GM12878 (cell line): Measurements from ENCODE around the gene TNFRSF8. TPM values are rescaled to one million over a fixed set of nuclear protein-coding genes. Genes with fewer than 3 reads are reported as not detected.

Experiments
- ATAC-seq: fragments of 200-7000 bp; cut with Tn5 transposase; 3 replicates; pipeline ENCODE4 v1.9.1; 2020; ENCODE audit warnings: mild to moderate bottlenecking, moderate library complexity
- BruUV-seq: library from RNA; stranded (reverse); fragments of 400-500 nt; replicated peaks from 2 replicates; lab custom pipeline; 2021; lab: Mats Ljungman, UMichigan
- CTCF ChIA-PET: fragments of 300-600 bp; sonication (Branson Sonifier 250); formaldehyde crosslinking; extraction: SDS; loops from one replicate; lab custom pipeline; 2021; ENCODE audit warnings: inconsistent platforms; lab: Yijun Ruan, JAX
- POLR2A ChIA-PET: fragments of 350-600 bp; formaldehyde crosslinking; extraction: SDS; loops from one replicate; lab custom pipeline; 2021; ENCODE audit warnings: inconsistent platforms; lab: Charles Lee
- RAD21 ChIA-PET: fragments of 300-600 bp; sonication (Branson Sonifier 250); formaldehyde crosslinking; loops from one replicate; lab custom pipeline; 2023; ENCODE audit warnings: antibody characterized with exemption; ENCODE audit not compliant: unreplicated experiment; lab: Charles Lee
- SMC1A ChIA-PET: fragments of 300-600 bp; sonication (Branson Sonifier 250); formaldehyde crosslinking; loops from one replicate; lab custom pipeline; 2023; ENCODE audit not compliant: unreplicated experiment, uncharacterized antibody; lab: Charles Lee
- DNase-seq: peaks from one replicate; pipeline ENCODE4 v3.0.0-alpha.2; 2011; ENCODE audit warnings: low read depth, low spot score
- FAIRE-seq: peaks from 3 replicates; lab custom pipeline; 2011; peaks lifted over from hg19 to GRCh38; lab: Jason Lieb, UNC
- H2AFZ ChIP-seq: 2 replicates; pipeline ENCODE4 v1.6.0; 2011; ENCODE audit warnings: low read depth, low read length, control low read depth; ENCODE audit not compliant: control insufficient read depth
- H3K27ac ChIP-seq: 2 replicates; pipeline ENCODE4 v1.5.1; 2011; ENCODE audit warnings: control low read depth; ENCODE audit not compliant: control insufficient read depth, insufficient read depth
- H3K27me3 ChIP-seq, 2 experiments: replicated peaks in 1 of 2; 2 replicates each; pipeline versions ENCODE4 v1.6.0 to v1.6.1; 2011; ENCODE audit warnings: low read length in 1 of 2; ENCODE audit not compliant: control insufficient read depth in 2 of 2, insufficient read depth in 2 of 2
- H3K36me3 ChIP-seq, 2 experiments: 2 replicates each; pipeline ENCODE4 v1.5.1; 2011; ENCODE audit warnings: low read length in 1 of 2; ENCODE audit not compliant: control insufficient read depth in 2 of 2, insufficient read depth in 2 of 2
- H3K4me1 ChIP-seq: 2 replicates; pipeline ENCODE4 v1.6.1; 2011; ENCODE audit warnings: mild to moderate bottlenecking, low read length, moderate library complexity, mixed read lengths; ENCODE audit not compliant: control insufficient read depth, insufficient read depth
- H3K4me2 ChIP-seq: 2 replicates; pipeline ENCODE4 v1.6.0; 2011; ENCODE audit warnings: control low read depth; ENCODE audit not compliant: control insufficient read depth, insufficient read depth
- H3K4me3 ChIP-seq: fragments of 200-600 bp; sonication (generic); 2 replicates; pipeline ENCODE4 v1.5.1; 2016
- H3K79me2 ChIP-seq: 2 replicates; pipeline ENCODE4 v1.6.0; 2011; ENCODE audit warnings: low read length; ENCODE audit not compliant: control insufficient read depth, insufficient read depth
- H3K9ac ChIP-seq: 2 replicates; pipeline ENCODE4 v1.8.0; 2011; ENCODE audit warnings: low read length, control low read depth, mixed read lengths; ENCODE audit not compliant: control insufficient read depth, insufficient read depth
- H3K9me3 ChIP-seq: replicated peaks from 3 replicates; pipeline ENCODE4 v1.5.1; 2011; ENCODE audit warnings: mild to moderate bottlenecking, low read length; ENCODE audit not compliant: control insufficient read depth, insufficient read depth
- H4K20me1 ChIP-seq: 2 replicates; pipeline ENCODE4 v1.6.0; 2011; ENCODE audit not compliant: control insufficient read depth, insufficient read depth
- ASH2L ChIP-seq: fragments of 300-600, 200-600 bp; sonication (generic); IDR thresholded peaks from 2 replicates; pipeline ENCODE4 v1.6.1; 2017; ENCODE audit warnings: low read depth, mild to moderate bottlenecking, borderline replicate concordance
- ATF7 ChIP-seq: fragments of 450-650 bp; IDR thresholded peaks from 2 replicates; pipeline ENCODE4 v1.6.1; 2016; ENCODE audit warnings: low read depth, mild to moderate bottlenecking
- BCL3 ChIP-seq: IDR thresholded peaks from 2 replicates; pipeline ENCODE4 v1.6.1; 2011; ENCODE audit warnings: borderline replicate concordance, low read depth, mild to moderate bottlenecking, moderate library complexity, low read length; ENCODE audit not compliant: insufficient read depth, poor library complexity, severe bottlenecking
- BMI1 ChIP-seq: fragments of 450-650 bp; IDR thresholded peaks from 2 replicates; pipeline ENCODE4 v1.6.1; 2016; ENCODE audit warnings: mild to moderate bottlenecking, moderate library complexity, borderline replicate concordance
- CEBPB ChIP-seq, 2 experiments: fragments of 150-350 bp in 1 of 2; IDR thresholded peaks; 2 replicates each; pipeline ENCODE4 v1.6.1; 2012 to 2014; ENCODE audit warnings: low read depth in 2 of 2, low read length in 2 of 2, borderline replicate concordance in 1 of 2, inconsistent platforms in 1 of 2
- CHD1 ChIP-seq: IDR thresholded peaks from 2 replicates; pipeline ENCODE4 v1.6.1; 2012; ENCODE audit warnings: low read depth, low read length, improper control_type of control experiment
- CHD2 ChIP-seq: IDR thresholded peaks from 2 replicates; pipeline ENCODE4 v1.6.1; 2011; ENCODE audit warnings: low read depth, low read length, improper control_type of control experiment, borderline replicate concordance
- EGR1 ChIP-seq, 2 experiments: IDR thresholded peaks; 1 replicate in 1 of 2; 2 replicates in 1 of 2; pipeline ENCODE4 v1.6.1; 2011 to 2012; ENCODE audit warnings: low read depth in 2 of 2, low read length in 2 of 2, borderline replicate concordance in 1 of 2, mild to moderate bottlenecking in 1 of 2, moderate library complexity in 1 of 2
- IKZF1 ChIP-seq: fragments of 450-650 bp; conservative IDR thresholded peaks from 2 replicates; pipeline ENCODE4 v1.6.1; 2017; ENCODE audit warnings: antibody characterized with exemption, mild to moderate bottlenecking
- JUNB ChIP-seq: IDR thresholded peaks from 2 replicates; pipeline ENCODE4 v1.6.1; 2016; ENCODE audit warnings: antibody characterized with exemption, mild to moderate bottlenecking
- MEF2A ChIP-seq: IDR thresholded peaks from 2 replicates; pipeline ENCODE4 v1.6.1; 2011; ENCODE audit warnings: low read depth, mild to moderate bottlenecking, low read length, moderate library complexity; ENCODE audit not compliant: insufficient read depth
- MTA3 ChIP-seq: IDR thresholded peaks from 2 replicates; pipeline ENCODE4 v1.6.1; 2012; ENCODE audit warnings: low read length, inconsistent platforms, borderline replicate concordance
- NBN ChIP-seq: fragments of 450-650 bp; IDR thresholded peaks from 2 replicates; pipeline ENCODE4 v1.6.1; 2016
- NFIC ChIP-seq: IDR thresholded peaks from 2 replicates; pipeline ENCODE4 v1.6.1; 2012; ENCODE audit warnings: low read depth, mild to moderate bottlenecking, inconsistent platforms, low read length, moderate library complexity
- PAX8 ChIP-seq: fragments of 450-650 bp; IDR thresholded peaks from 2 replicates; pipeline ENCODE4 v1.6.1; 2017; ENCODE audit warnings: mild to moderate bottlenecking, moderate library complexity
- PML ChIP-seq: IDR thresholded peaks from 2 replicates; pipeline ENCODE4 v1.6.1; 2012; ENCODE audit warnings: low read length, inconsistent platforms
- RAD51 ChIP-seq: fragments of 450-650 bp; IDR thresholded peaks from 2 replicates; pipeline ENCODE4 v1.6.1; 2016; ENCODE audit warnings: moderate library complexity, mild to moderate bottlenecking, inconsistent platforms
- SRF ChIP-seq, 2 experiments: IDR thresholded peaks; 2 replicates each; pipeline ENCODE4 v1.6.1; 2011; ENCODE audit warnings: low read depth in 2 of 2, low read length in 2 of 2, mild to moderate bottlenecking in 1 of 2, moderate library complexity in 1 of 2
- ZNF274 ChIP-seq: IDR thresholded peaks from one replicate; pipeline ENCODE4 v1.8.0; 2011; ENCODE audit not compliant: insufficient read length, insufficient read depth
- WGBS: methylation state at CpG from one replicate; pipeline ENCODE4 v1.1.6; 2016; ENCODE audit warnings: low lambda C conversion rate; ENCODE audit not compliant: insufficient replicate concordance, insufficient coverage; ENCODE audit errors: missing lambda C conversion rate; 5-methylcytosine and 5-hydroxymethylcytosine counted together
- in situ Hi-C: fragments of 300-500 bp; cut with MboI; formaldehyde crosslinking; loops from 9 replicates; pipeline ENCODE4 v1.14.3; 2018; ENCODE audit warnings: mixed read lengths
- intact Hi-C: fragments of 100-400 bp; cut with micrococcal nuclease; formaldehyde crosslinking; loops from one replicate; pipeline ENCODE4 v1.14.2; 2022; ENCODE audit not compliant: unreplicated experiment
- polyA plus RNA-seq, 11 experiments: library from polyadenylated mRNA; depleted of rRNA in 4 of 11; unstranded in 6 of 11; stranded (reverse) in 5 of 11; fragments of >200 nt; fragmentation: Nextera tagmentation in 4 of 11; fragmentation: Illumina TruSeq in 1 of 11; extraction: Ambion mirVana in 4 of 11; extraction: Trizol in 1 of 11; gene quantifications; 1 replicate in 1 of 11; 2 replicates in 10 of 11; pipeline versions ENCODE4 v1.2.1 to v1.2.3, GENCODE V29; 2011 to 2016; ENCODE audit warnings: inconsistent platforms in 2 of 11, missing spikeins in 2 of 11, low read depth in 1 of 11
- total RNA-seq, 4 experiments: library from RNA; depleted of rRNA in 3 of 4; stranded (reverse); fragments of >200 nt in 3 of 4; fragmentation: Illumina TruSeq in 1 of 4; extraction: Trizol in 1 of 4; gene quantifications; 2 replicates each; pipeline versions ENCODE4 v1.2.1 to v1.2.3, GENCODE V29; 2013 to 2021
- TF ChIP-seq, protein P1 (sequence below): fragments of 150-350 bp; IDR thresholded peaks from 2 replicates; pipeline ENCODE4 v1.6.1; 2016; ENCODE audit warnings: low read depth, low read length

Gene TNFRSF8
- total and polyA plus RNA-seq, 10 of the 15 experiments (the other 5 are each of a cell fraction or from before 2014, with no cell fraction given) = 9.8 to 114 (median 58.8) TPM

- Histone ChIP-seq H3K79me2 (peaks cover 49% of the 10 kb centered on the region), H3K27ac (peak within 1 kb of the TSS; percentile 82), H3K4me2 (peak within 1 kb of the TSS; percentile 89), H3K4me3 (peak within 1 kb of the TSS; percentile 91), H3K9me3 (no peaks in the 10 kb centered on the region), H4K20me1 (no peaks in the 10 kb centered on the region; the same call in 1 of the 2 replicates), H3K27me3 (no peaks in the 10 kb centered on the region), H2AFZ (peak within 1 kb of the TSS; percentile 55), H3K9ac (peak within 1 kb of the TSS; percentile 88), H3K36me3 (peaks cover 2 to 3% of the 10 kb centered on the region in 2 experiments; a peak in 1 of 4 replicates), H3K4me1 (peaks cover 47% of the 10 kb centered on the region)
- 2% methylated on average over 59 of the region's 79 CpGs for WGBS
- CTCF ChIA-PET = interaction anchor here (1.1 to 3.4 kb wide), 3 partner anchors 9 to 96 kb away, joined by 3 to 19 read pairs (median 3); no protein-coding TSS in a partner anchor
- intact Hi-C loops = no loop called here
- RAD21 ChIA-PET = interaction anchor here (1.3 to 8.2 kb wide), 3 partner anchors 19 to 45 kb away, joined by 5 to 119 read pairs (median 25); no protein-coding TSS in a partner anchor
- BruUV-seq = no TSS peak
- in situ Hi-C loops = loop anchor here (25.0 kb wide), 1 partner anchor 1570 kb away; no protein-coding TSS in a partner anchor
- no peak for FAIRE-seq
- peak; percentile 72 for ATAC-seq
- POLR2A ChIA-PET = interaction anchor here (0.9 to 2.7 kb wide), 6 partner anchors 11 to 35 kb away, joined by 3 to 11 read pairs (median 4); no protein-coding TSS in a partner anchor
- no peak for DNase-seq
- SMC1A ChIA-PET = interaction anchor here (0.9 to 20.8 kb wide), 4 partner anchors 19 to 42 kb away, joined by 3 to 347 read pairs (median 7); no protein-coding TSS in a partner anchor
- TF ChIP-seq BMI1 = no peak
- no peak for TF ChIP-seq PAX8
- TF ChIP-seq RAD51 = no peak
- no peak for TF ChIP-seq ASH2L
- no peak for TF ChIP-seq PML
- no peak for TF ChIP-seq ATF7
- no peak for TF ChIP-seq NBN
- no peak for TF ChIP-seq CHD2
- no peak for TF ChIP-seq JUNB
- no peak for TF ChIP-seq ZNF274
- TF ChIP-seq EGR1 (IDR thresholded peaks at IDR 0.05; ENCODE audit: borderline replicate concordance in 1 of 2, low read depth in 2 of 2, low read length in 2 of 2) = no peak
- TF ChIP-seq MTA3 = no peak
- 0 out of 2 replicates have a peak, but pooled peaks have one; percentile 17 for TF ChIP-seq CHD1
- no peak for TF ChIP-seq MEF2A
- no peak for TF ChIP-seq SRF (IDR thresholded peaks at IDR 0.05; ENCODE audit: low read depth in 2 of 2, low read length in 2 of 2)
- TF ChIP-seq NFIC = no peak
- TF ChIP-seq BCL3 = no peak
- peak; percentile 81 for TF ChIP-seq IKZF1
- no peak for TF ChIP-seq CEBPB (IDR thresholded peaks at IDR 0.05; ENCODE audit: borderline replicate concordance in 1 of 2, low read depth in 2 of 2, low read length in 2 of 2)
- TF ChIP-seq, protein P1, sequence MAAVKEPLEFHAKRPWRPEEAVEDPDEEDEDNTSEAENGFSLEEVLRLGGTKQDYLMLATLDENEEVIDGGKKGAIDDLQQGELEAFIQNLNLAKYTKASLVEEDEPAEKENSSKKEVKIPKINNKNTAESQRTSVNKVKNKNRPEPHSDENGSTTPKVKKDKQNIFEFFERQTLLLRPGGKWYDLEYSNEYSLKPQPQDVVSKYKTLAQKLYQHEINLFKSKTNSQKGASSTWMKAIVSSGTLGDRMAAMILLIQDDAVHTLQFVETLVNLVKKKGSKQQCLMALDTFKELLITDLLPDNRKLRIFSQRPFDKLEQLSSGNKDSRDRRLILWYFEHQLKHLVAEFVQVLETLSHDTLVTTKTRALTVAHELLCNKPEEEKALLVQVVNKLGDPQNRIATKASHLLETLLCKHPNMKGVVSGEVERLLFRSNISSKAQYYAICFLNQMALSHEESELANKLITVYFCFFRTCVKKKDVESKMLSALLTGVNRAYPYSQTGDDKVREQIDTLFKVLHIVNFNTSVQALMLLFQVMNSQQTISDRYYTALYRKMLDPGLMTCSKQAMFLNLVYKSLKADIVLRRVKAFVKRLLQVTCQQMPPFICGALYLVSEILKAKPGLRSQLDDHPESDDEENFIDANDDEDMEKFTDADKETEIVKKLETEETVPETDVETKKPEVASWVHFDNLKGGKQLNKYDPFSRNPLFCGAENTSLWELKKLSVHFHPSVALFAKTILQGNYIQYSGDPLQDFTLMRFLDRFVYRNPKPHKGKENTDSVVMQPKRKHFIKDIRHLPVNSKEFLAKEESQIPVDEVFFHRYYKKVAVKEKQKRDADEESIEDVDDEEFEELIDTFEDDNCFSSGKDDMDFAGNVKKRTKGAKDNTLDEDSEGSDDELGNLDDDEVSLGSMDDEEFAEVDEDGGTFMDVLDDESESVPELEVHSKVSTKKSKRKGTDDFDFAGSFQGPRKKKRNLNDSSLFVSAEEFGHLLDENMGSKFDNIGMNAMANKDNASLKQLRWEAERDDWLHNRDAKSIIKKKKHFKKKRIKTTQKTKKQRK = no peak
Observed at GRCh38 chr1:12166834-12167492, 103.9 kb downstream of the TNFRSF8 start, which contains the start of gene TNFRSF1B. TNFRSF1B (plus strand) TSS chr1:12166991; CDS start chr1:12167092, 101 bp downstream.
